H9 (cell line): Measurements from ENCODE around the gene IFT27. TPM values are rescaled to one million over a fixed set of nuclear protein-coding genes. Genes with fewer than 3 reads are reported as not detected.

Experiments used
- DNase-seq: peaks from one replicate; pipeline ENCODE4 v3.0.0-alpha.2; 2017
- H2AFZ ChIP-seq: one replicate; pipeline ENCODE4 v1.6.1; 2013; ENCODE audit warnings: mild to moderate bottlenecking, low read length, control low read depth, moderate library complexity
- H2AK5ac ChIP-seq: 2 replicates; pipeline ENCODE4 v1.6.1; 2013; ENCODE audit warnings: low read length, control low read depth, mixed read lengths; ENCODE audit not compliant: insufficient read length
- H2BK120ac ChIP-seq: one replicate; pipeline ENCODE4 v1.6.1; 2013; ENCODE audit warnings: low read depth, mild to moderate bottlenecking, low read length, control low read depth, inconsistent platforms; ENCODE audit not compliant: poor library complexity, severe bottlenecking
- H2BK12ac ChIP-seq: 2 replicates; pipeline ENCODE4 v1.6.1; 2013; ENCODE audit warnings: low read length, control low read depth, mixed read lengths, low read depth; ENCODE audit not compliant: insufficient read length
- H2BK15ac ChIP-seq: 2 replicates; pipeline ENCODE4 v1.6.1; 2013; ENCODE audit warnings: low read depth, low read length, control low read depth
- H2BK20ac ChIP-seq: one replicate; pipeline ENCODE4 v1.6.1; 2013; ENCODE audit warnings: low read depth, mild to moderate bottlenecking, low read length, control low read depth, inconsistent platforms; ENCODE audit not compliant: poor library complexity, severe bottlenecking
- H2BK5ac ChIP-seq: 2 replicates; pipeline ENCODE4 v1.6.1; 2013; ENCODE audit warnings: low read length, control low read depth, mixed read lengths; ENCODE audit not compliant: insufficient read length
- H3K14ac ChIP-seq: 2 replicates; pipeline ENCODE4 v1.6.1; 2013; ENCODE audit warnings: low read length, control low read depth; ENCODE audit not compliant: insufficient read depth
- H3K18ac ChIP-seq: 2 replicates; pipeline ENCODE4 v1.6.1; 2013; ENCODE audit warnings: low read depth, mild to moderate bottlenecking, mixed read lengths, low read length, control low read depth; ENCODE audit not compliant: insufficient read length
- H3K23ac ChIP-seq: 2 replicates; pipeline ENCODE4 v1.6.1; 2013; ENCODE audit warnings: low read length, control low read depth, mixed read lengths, low read depth; ENCODE audit not compliant: insufficient read length
- H3K23me2 ChIP-seq: 2 replicates; pipeline ENCODE4 v1.6.1; 2013; ENCODE audit warnings: low read depth, mild to moderate bottlenecking, mixed read lengths, low read length, control low read depth; ENCODE audit not compliant: insufficient read length, poor library complexity, severe bottlenecking
- H3K27ac ChIP-seq: 2 replicates; pipeline ENCODE4 v1.5.1; 2013; ENCODE audit warnings: low read length, control low read depth, mixed read lengths, low read depth; ENCODE audit not compliant: insufficient read length
- H3K27me3 ChIP-seq: 2 replicates; pipeline ENCODE4 v1.6.1; 2013; ENCODE audit warnings: low read length, control low read depth, inconsistent platforms; ENCODE audit not compliant: insufficient read depth
- H3K4ac ChIP-seq: 2 replicates; pipeline ENCODE4 v1.6.1; 2013; ENCODE audit warnings: low read depth, mild to moderate bottlenecking, control low read depth, inconsistent platforms, low read length, moderate library complexity
- H3K4me1 ChIP-seq: 2 replicates; pipeline ENCODE4 v1.6.1; 2013; ENCODE audit warnings: low read length, control low read depth, inconsistent platforms; ENCODE audit not compliant: insufficient read depth
- H3K4me2 ChIP-seq: 2 replicates; pipeline ENCODE4 v1.6.1; 2013; ENCODE audit warnings: low read length, control low read depth, mixed read lengths; ENCODE audit not compliant: insufficient read length, insufficient read depth
- H3K56ac ChIP-seq: 2 replicates; pipeline ENCODE4 v1.6.1; 2013; ENCODE audit warnings: low read depth, mild to moderate bottlenecking, mixed read lengths, low read length, control low read depth; ENCODE audit not compliant: insufficient read length
- H3K79me1 ChIP-seq: 2 replicates; pipeline ENCODE4 v1.6.1; 2013; ENCODE audit warnings: low read depth, mild to moderate bottlenecking, moderate library complexity, low read length, control low read depth, inconsistent platforms; ENCODE audit not compliant: insufficient read depth, poor library complexity, severe bottlenecking
- H3K79me2 ChIP-seq: 2 replicates; pipeline ENCODE4 v1.6.1; 2013; ENCODE audit warnings: low read length, control low read depth, inconsistent platforms; ENCODE audit not compliant: insufficient read depth
- H3K9ac ChIP-seq: 2 replicates; pipeline ENCODE4 v1.6.1; 2013; ENCODE audit warnings: low read length, control low read depth, mixed read lengths; ENCODE audit not compliant: insufficient read length; ENCODE audit errors: extremely low read depth
- H3K9me3 ChIP-seq: one replicate; pipeline ENCODE4 v1.6.1; 2013; ENCODE audit warnings: low read depth, low read length, inconsistent platforms; ENCODE audit not compliant: control insufficient read depth
- H3T11ph ChIP-seq: one replicate; pipeline ENCODE4 v1.6.1; 2013; ENCODE audit warnings: mild to moderate bottlenecking, low read length, control low read depth, inconsistent platforms
- H4K20me1 ChIP-seq: one replicate; pipeline ENCODE4 v1.6.1; 2013; ENCODE audit not compliant: control insufficient read depth, insufficient read length, insufficient read depth
- H4K5ac ChIP-seq: 2 replicates; pipeline ENCODE4 v1.6.1; 2013; ENCODE audit warnings: low read depth, mild to moderate bottlenecking, mixed read lengths, low read length, control low read depth; ENCODE audit not compliant: insufficient read length
- H4K8ac ChIP-seq: replicated peaks from 2 replicates; pipeline ENCODE4 v1.6.1; 2013; ENCODE audit warnings: low read length, control low read depth, mixed read lengths, low read depth; ENCODE audit not compliant: insufficient read length
- H4K91ac ChIP-seq: 2 replicates; pipeline ENCODE4 v1.6.1; 2013; ENCODE audit warnings: low read depth, mild to moderate bottlenecking, moderate library complexity, mixed read lengths, low read length, control low read depth; ENCODE audit not compliant: insufficient read length
- H3K27ac Mint-ChIP-seq, 3 experiments: 2 replicates in 2 of 3; 3 replicates in 1 of 3; pipeline ENCODE4 v1.8.0; 2020 to 2021; ENCODE audit warnings: mixed read lengths in 3 of 3, mild to moderate bottlenecking in 1 of 3, moderate library complexity in 1 of 3
- H3K27me3 Mint-ChIP-seq: 2 replicates; pipeline ENCODE4 v1.8.0; 2021; ENCODE audit warnings: low read depth, mild to moderate bottlenecking, moderate library complexity, mixed read lengths
- H3K36me3 Mint-ChIP-seq, 3 experiments: 2 replicates in 2 of 3; 3 replicates in 1 of 3; pipeline ENCODE4 v1.8.0; 2020 to 2021; ENCODE audit warnings: low read depth in 3 of 3, mixed read lengths in 3 of 3; ENCODE audit not compliant: insufficient read depth in 1 of 3
- H3K4me1 Mint-ChIP-seq, 2 experiments: 2 replicates each; pipeline ENCODE4 v1.8.0; 2020; ENCODE audit warnings: mixed read lengths in 2 of 2
- H3K4me3 Mint-ChIP-seq, 2 experiments: 2 replicates in 1 of 2; 3 replicates in 1 of 2; pipeline ENCODE4 v1.8.0; 2020 to 2021; ENCODE audit warnings: mild to moderate bottlenecking in 2 of 2, mixed read lengths in 2 of 2, moderate library complexity in 1 of 2
- H3K9me3 Mint-ChIP-seq, 2 experiments: 2 replicates in 1 of 2; 3 replicates in 1 of 2; pipeline ENCODE4 v1.8.0; 2020; ENCODE audit warnings: mild to moderate bottlenecking in 2 of 2, mixed read lengths in 2 of 2, moderate library complexity in 1 of 2
- CTCF ChIP-seq: fragments of 200-600 bp; sonication (generic); conservative IDR thresholded peaks from 3 replicates; pipeline ENCODE4 v1.8.0; 2021; ENCODE audit warnings: antibody characterized with exemption, mild to moderate bottlenecking
- WGBS: extraction: QIAGEN DNeasy Blood & Tissue Kit; methylation state at CpG from one replicate; pipeline ENCODE4 v1.1.7; 2013; ENCODE audit warnings: missing lambda C conversion rate, low lambda C conversion rate, mixed read lengths; ENCODE audit not compliant: insufficient read length; ENCODE audit errors: extremely low coverage; 5-methylcytosine and 5-hydroxymethylcytosine counted together
- total RNA-seq: library from RNA; stranded (reverse); gene quantifications from 2 replicates; pipeline ENCODE4 v1.2.1, GENCODE V29; 2021

Gene IFT27
- total RNA-seq, 1 experiment from 2014 or later: 43.4 TPM

GRCh38 chr22:36715647-36716046 lies 60.3 kb downstream of the IFT27 start:
- WGBS: no CpG with 5 or more reads among the region's 1 CpG

More at GRCh38 chr22:36715647-36716046, 60.3 kb downstream of the IFT27 start:
- Histone ChIP-seq H3K18ac (no peak overlapping the region), H3T11ph (no peak overlapping the region), H3K27ac (no peak overlapping the region), H4K5ac (no peak overlapping the region), H2BK15ac (no peak overlapping the region), H3K23ac (no peak overlapping the region), H3K79me1 (no peaks in the 10 kb centered on the region), H2BK20ac (no peak overlapping the region), H2BK5ac (no peak overlapping the region), H3K4me1 (no peaks in the 10 kb centered on the region), H3K4me2 (no peak overlapping the region), H2BK120ac (no peak overlapping the region), H3K14ac (no peak overlapping the region), H2BK12ac (no peak overlapping the region), H3K4ac (no peak overlapping the region), H3K27me3 (no peaks in the 10 kb centered on the region), H4K20me1 (no peaks in the 10 kb centered on the region), H4K8ac (no peak overlapping the region), H3K56ac (no peak overlapping the region), H3K9me3 (no peaks in the 10 kb centered on the region), H3K23me2 (no peaks in the 10 kb centered on the region), H4K91ac (no peak overlapping the region), H2AK5ac (no peak overlapping the region), H3K9ac (no peak overlapping the region), H2AFZ (no peak overlapping the region), H3K79me2 (no peaks in the 10 kb centered on the region)
- Mint-ChIP-seq H3K9me3 (no peaks in the 10 kb centered on the region), H3K27me3 (peaks cover 41% of the 10 kb centered on the region), H3K36me3 (no peaks in the 10 kb centered on the region), H3K4me1 (peaks cover under 1% of the 10 kb centered on the region in 2 experiments; a peak in 3 of 4 replicates), H3K27ac (no peak overlapping the region), H3K4me3 (no peak overlapping the region)
- no peak for DNase-seq
- no peak for TF ChIP-seq CTCF
